Brain microvascular endothelial cell (primary cell): ENCODE results near the gene ZNF414.
A peak's percentile ranks its signal among the peaks of the same experiment; 100 is the strongest.
"Not testable (repeated sequence)": the region's sequence is repeated elsewhere in the genome, so short reads cannot be mapped to it uniquely, and the experiment has no call there.

Experiments used
- DNase-seq: peaks from one replicate; pipeline ENCODE4 v3.0.0-alpha.2; 2020
- H3K27ac ChIP-seq: fragments of 250-450 bp; sonication (Bioruptor Pico); 2 replicates; pipeline ENCODE4 v1.5.1; 2020; ENCODE audit warnings: mild to moderate bottlenecking, moderate library complexity
- H3K27me3 ChIP-seq: fragments of 250-450 bp; sonication (Bioruptor Pico); replicated peaks from 2 replicates; pipeline ENCODE4 v1.5.1; 2020; ENCODE audit warnings: mild to moderate bottlenecking
- H3K36me3 ChIP-seq: fragments of 250-450 bp; sonication (Bioruptor Pico); replicated peaks from 2 replicates; pipeline ENCODE4 v1.5.1; 2020; ENCODE audit warnings: mild to moderate bottlenecking
- H3K4me3 ChIP-seq: 2 replicates; pipeline ENCODE4 v1.5.1; 2011; ENCODE audit warnings: low read depth, mild to moderate bottlenecking, control low read depth, low read length, moderate library complexity
- CTCF ChIP-seq: IDR thresholded peaks from 2 replicates; pipeline ENCODE4 v1.5.1; 2011; ENCODE audit warnings: low read depth, mild to moderate bottlenecking, moderate library complexity, low read length, control low read depth, inconsistent platforms; ENCODE audit errors: missing control alignments
- in situ Hi-C: cut with HindIII; loops from 2 replicates; pipeline ENCODE4 v1.10.0; 2017; ENCODE audit warnings: low sequenced_read_pairs, low pct_ligation_motif_present

Gene ZNF414

GRCh38 chr19:8513687-8514504 lies at the start of gene ZNF414:
TSS of gene ZNF414 (minus strand) at chr19:8514167. CDS start at chr19:8514046, 121 bp downstream.
- no peak for TF ChIP-seq CTCF

GRCh38 chr19:8561075-8561764 lies 47.3 kb upstream of the ZNF414 start:
- no peaks in the 10 kb centered on the region for H3K36me3 ChIP-seq
- H3K27ac ChIP-seq: no peak overlapping the region
- no peak for DNase-seq
- H3K27me3 ChIP-seq: no peaks in the 10 kb centered on the region
- in situ Hi-C loops: no loop called here
- H3K4me3 ChIP-seq: no peak overlapping the region
- TF ChIP-seq CTCF: no peak

More at GRCh38 chr19:8513687-8514504, at the start of gene ZNF414:
- Histone ChIP-seq H3K27me3 (no peaks in the 10 kb centered on the region), H3K27ac (peak within 1 kb of the TSS; percentile 99), H3K4me3 (peak within 1 kb of the TSS; percentile 73), H3K36me3 (no peaks in the 10 kb centered on the region)
- in situ Hi-C loops: no loop called here
- peak; percentile 97 for DNase-seq

GRCh38 chr19:8558325-8558724 lies 44.4 kb upstream of the ZNF414 start:
- H3K27me3 ChIP-seq: no peaks in the 10 kb centered on the region
- no peaks in the 10 kb centered on the region for H3K36me3 ChIP-seq
- H3K27ac ChIP-seq: no peak overlapping the region
- TF ChIP-seq CTCF: no peak
- in situ Hi-C loops: no loop called here
- no peak overlapping the region for H3K4me3 ChIP-seq
- no peak for DNase-seq

GRCh38 chr19:8557642-8558238 lies 43.8 kb upstream of the ZNF414 start:
- in situ Hi-C loops: no loop called here
- no peaks in the 10 kb centered on the region for H3K36me3 ChIP-seq
- TF ChIP-seq CTCF: no peak
- DNase-seq: no peak
- no peak overlapping the region for H3K27ac ChIP-seq
- H3K27me3 ChIP-seq: no peaks in the 10 kb centered on the region
- no peak overlapping the region for H3K4me3 ChIP-seq

- H3K27ac ChIP-seq, H3K36me3 ChIP-seq, H3K4me3 ChIP-seq, in situ Hi-C loops, H3K27me3 ChIP-seq, DNase-seq: not testable (repeated sequence)
Measured at GRCh38 chr19:8553729-8554128, 39.8 kb upstream of the ZNF414 start.

GRCh38 chr19:8552810-8553209 lies 38.8 kb upstream of the ZNF414 start:
- H3K27ac ChIP-seq: no peak overlapping the region
- no peaks in the 10 kb centered on the region for H3K36me3 ChIP-seq
- no peaks in the 10 kb centered on the region for H3K27me3 ChIP-seq

More at GRCh38 chr19:8552810-8553209, 38.8 kb upstream of the ZNF414 start:
- H3K4me3 ChIP-seq: peak overlapping the region; percentile 40
- in situ Hi-C loops: no loop called here
- TF ChIP-seq CTCF: no peak
- peak; percentile 27 for DNase-seq
